Small intestine (tissue), 7 donors: ENCODE results near the gene FBXO4. TPM values are rescaled to one million over a fixed set of nuclear protein-coding genes. Genes with fewer than 3 reads are reported as not detected.

Experiments used
- DNase-seq, 2 donors: peaks; one replicate each; pipeline versions ENCODE4 v3.0.0 to v3.0.0-alpha.2; 2013
- FAIRE-seq: peaks from 2 replicates; lab custom pipeline; 2012; peaks lifted over from hg19 to GRCh38; lab: Jason Lieb, UNC
- H3K27ac ChIP-seq, 3 donors: one replicate each; pipeline ENCODE4 v1.5.1; 2013; ENCODE audit warnings: low read length in 2 of 3, mild to moderate bottlenecking in 2 of 3, control low read depth in 1 of 3, inconsistent platforms in 1 of 3, low read depth in 1 of 3, moderate library complexity in 1 of 3
- H3K27me3 ChIP-seq, 3 donors: one replicate each; pipeline ENCODE4 v1.6.1; 2013; ENCODE audit warnings: low read length in 3 of 3, inconsistent platforms in 1 of 3; ENCODE audit not compliant: control insufficient read depth in 3 of 3, insufficient read depth in 3 of 3
- H3K36me3 ChIP-seq, 3 donors: one replicate each; pipeline ENCODE4 v1.6.1; 2013; ENCODE audit warnings: low read length in 3 of 3, inconsistent platforms in 1 of 3, low read depth in 1 of 3, mild to moderate bottlenecking in 1 of 3, moderate library complexity in 1 of 3; ENCODE audit not compliant: control insufficient read depth in 3 of 3, insufficient read depth in 2 of 3
- H3K4me1 ChIP-seq, 3 donors: one replicate each; pipeline ENCODE4 v1.6.1; 2013; ENCODE audit warnings: low read length in 2 of 3, inconsistent platforms in 1 of 3, low read depth in 1 of 3, mild to moderate bottlenecking in 1 of 3, moderate library complexity in 1 of 3; ENCODE audit not compliant: control insufficient read depth in 3 of 3, insufficient read depth in 2 of 3
- H3K4me3 ChIP-seq, 3 donors: one replicate each; pipeline ENCODE4 v1.5.1; 2013; ENCODE audit warnings: low read length in 3 of 3, control low read depth in 1 of 3, inconsistent platforms in 1 of 3, low read depth in 1 of 3, mild to moderate bottlenecking in 1 of 3, moderate library complexity in 1 of 3
- H3K9me3 ChIP-seq, 2 donors: one replicate each; pipeline ENCODE4 v1.6.1; 2013; ENCODE audit warnings: low read depth in 1 of 2, low read length in 1 of 2; ENCODE audit not compliant: control insufficient read depth in 2 of 2, insufficient read depth in 1 of 2
- WGBS, 3 donors: extraction: QIAGEN DNeasy Blood & Tissue Kit; methylation state at CpG; one replicate each; pipeline ENCODE4 v1.1.7; 2013; 5-methylcytosine and 5-hydroxymethylcytosine counted together
- polyA plus RNA-seq, 4 donors: library from polyadenylated mRNA; stranded (reverse) in 3 of 4; unstranded in 1 of 4; fragments of 200-250 nt in 3 of 4; fragments of 120-200 nt in 1 of 4; gene quantifications; one replicate each; pipeline versions ENCODE4 v1.2.1 to v1.2.3, GENCODE V29; 2013
- donor health status: healthy with polysubstance abuse.
- donor health status: control.
- donor health status: control.
- donor health status: Bipolar disorder and iron deficiency.
- donor health status: healthy.

Gene FBXO4
- polyA plus RNA-seq, 4 donors: 11.1 to 18.1 (median 14.3) TPM

DNA sequence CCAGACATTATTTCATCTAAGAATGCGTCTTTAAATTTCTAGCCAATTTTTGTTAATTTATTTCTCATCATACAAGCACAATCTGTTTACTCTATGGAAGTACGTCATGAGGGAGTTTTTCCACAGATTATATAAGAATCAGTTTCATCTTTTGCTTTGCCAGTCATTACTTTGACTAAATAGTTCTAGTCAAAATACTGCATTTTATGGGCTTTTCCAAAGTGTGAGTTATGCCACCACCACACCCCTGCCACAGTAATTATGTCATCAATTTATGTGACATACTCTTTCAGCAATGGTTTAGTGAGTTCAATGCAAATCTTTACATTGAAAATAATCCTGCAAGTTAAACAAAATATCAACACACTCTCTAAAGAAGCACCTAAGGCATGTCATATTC lies 18.9 kb upstream of the FBXO4 start:
- peaks cover 2 to 6% (median 4%) of the 10 kb centered on the region in 3 donors for H3K36me3 ChIP-seq
- 81 to 95% (median 91%) methylated on average over 2 of the region's 2 CpGs for WGBS, 3 donors
- H3K27ac ChIP-seq: no peak overlapping the region
- no peaks in the 10 kb centered on the region for H3K27me3 ChIP-seq
- no peak overlapping the region for H3K4me3 ChIP-seq
- no peak for FAIRE-seq
- no peak for DNase-seq
- no peaks in the 10 kb centered on the region for H3K9me3 ChIP-seq
- H3K4me1 ChIP-seq: peaks cover 0 to 5% (median 4%) of the 10 kb centered on the region in 3 donors

- no peak overlapping the region for H3K4me3 ChIP-seq
- no peaks in the 10 kb centered on the region for H3K27me3 ChIP-seq
- H3K9me3 ChIP-seq: no peaks in the 10 kb centered on the region
- FAIRE-seq (no peak), DNase-seq (no peak)
- no peak overlapping the region for H3K27ac ChIP-seq
- WGBS, 3 donors: 89 to 92% (median 92%) methylated on average over 4 of the region's 4 CpGs
- H3K36me3 ChIP-seq: peaks cover 2 to 14% (median 4%) of the 10 kb centered on the region in 3 donors
- peaks cover 0 to 5% (median under 1%) of the 10 kb centered on the region in 3 donors for H3K4me1 ChIP-seq
These were observed 16.6 kb upstream of the FBXO4 start for GRCh38 chr5:41908374-41909079.

- H3K4me3 ChIP-seq: no peak overlapping the region
- no peak for FAIRE-seq
- H3K27me3 ChIP-seq: no peaks in the 10 kb centered on the region
- H3K36me3 ChIP-seq: peaks cover 4 to 16% (median 7%) of the 10 kb centered on the region in 3 donors
- H3K9me3 ChIP-seq: no peaks in the 10 kb centered on the region
- no peaks in the 10 kb centered on the region for H3K4me1 ChIP-seq
- WGBS, 3 donors: 73 to 89% (median 78%) methylated on average over 2 of the region's 2 CpGs
- H3K27ac ChIP-seq: no peak overlapping the region
- no peak for DNase-seq
These were observed 7.0 kb upstream of the FBXO4 start for GRCh38 chr5:41918105-41918504.

DNA sequence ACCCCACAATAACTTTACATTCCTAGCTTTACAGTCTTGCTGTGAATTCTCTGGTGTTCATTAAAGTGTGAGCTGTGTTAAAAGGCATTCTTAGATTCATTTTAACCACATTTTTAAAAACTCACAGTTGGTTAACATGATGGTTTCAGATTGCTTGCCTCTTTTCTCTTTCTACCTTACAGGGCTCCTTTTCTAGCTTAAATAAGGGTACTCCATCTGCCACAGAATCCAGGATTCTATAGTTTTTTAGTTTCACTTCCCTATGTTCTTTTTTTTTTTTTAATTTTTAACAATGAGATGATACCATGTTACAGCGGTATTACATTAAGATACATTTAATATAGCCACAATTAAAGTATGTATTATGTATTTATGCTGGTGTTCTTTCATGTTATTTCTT lies 3.9 kb upstream of the FBXO4 start:
- FAIRE-seq (no peak), DNase-seq (no peak)
- 93 to 100% (median 97%) methylated on average over 1 of the region's 1 CpG for WGBS, 3 donors
- Histone ChIP-seq H3K36me3 (peaks cover 2 to 10% (median 4%) of the 10 kb centered on the region in 3 donors), H3K4me1 (peaks cover 0 to 5% (median 0%) of the 10 kb centered on the region in 3 donors), H3K9me3 (no peaks in the 10 kb centered on the region), H3K27ac (no peak overlapping the region), H3K27me3 (no peaks in the 10 kb centered on the region), H3K4me3 (no peak overlapping the region)

DNA sequence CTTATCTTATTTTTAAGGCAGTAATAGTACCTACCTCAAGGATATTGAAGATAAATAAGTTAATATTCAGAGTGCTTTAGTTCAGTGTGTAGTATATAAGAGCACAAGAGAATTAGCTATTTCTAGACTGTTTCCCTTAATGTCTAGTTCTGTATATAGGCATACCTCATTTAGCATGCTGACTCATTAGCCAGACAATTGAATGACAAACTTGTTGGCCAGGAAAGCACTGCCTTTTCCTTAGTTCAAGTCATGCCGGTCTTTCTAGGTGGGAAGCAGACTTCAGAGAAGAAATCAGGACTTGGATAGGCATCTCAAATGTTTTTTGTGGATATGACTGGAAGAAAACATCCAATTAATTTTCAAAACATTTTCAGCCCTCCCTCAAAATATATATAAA lies 3.2 kb upstream of the FBXO4 start:
- Histone ChIP-seq H3K27me3 (no peaks in the 10 kb centered on the region), H3K4me3 (no peak overlapping the region), H3K9me3 (no peaks in the 10 kb centered on the region), H3K36me3 (peaks cover 2 to 10% (median 4%) of the 10 kb centered on the region in 3 donors), H3K27ac (no peak overlapping the region), H3K4me1 (peaks cover 0 to 5% (median 0%) of the 10 kb centered on the region in 3 donors)
- 81 to 96% (median 93%) methylated on average over 1 of the region's 1 CpG for WGBS, 3 donors
- FAIRE-seq: no peak
- no peak for DNase-seq

- no peak for FAIRE-seq
- no peaks in the 10 kb centered on the region for H3K27me3 ChIP-seq
- H3K4me1 ChIP-seq: peaks cover 0 to 5% (median 0%) of the 10 kb centered on the region in 3 donors
- H3K9me3 ChIP-seq: no peaks in the 10 kb centered on the region
- H3K27ac ChIP-seq: peak overlapping the region; percentile 90 to 99 (median 91)
- WGBS, 3 donors: 59 to 70% (median 69%) methylated on average over 4 of the region's 4 CpGs
- peaks cover 0 to 6% (median 4%) of the 10 kb centered on the region in 3 donors for H3K36me3 ChIP-seq
- peak overlapping the region in 2 of 3 donors; percentile 80 to 94 for H3K4me3 ChIP-seq
- DNase-seq: no peak
These were observed 582 bp upstream of the FBXO4 start for GRCh38 chr5:41924526-41924871.

- no peak for FAIRE-seq
- WGBS, 3 donors: 0 to 2% (median 1%) methylated on average over 16 to 18 of the region's 18 CpGs
- peaks cover 0 to 4% (median 3%) of the 10 kb centered on the region in 3 donors for H3K36me3 ChIP-seq
- H3K4me3 ChIP-seq: peak overlapping the region; percentile 79 to 94 (median 80)
- H3K27me3 ChIP-seq: no peaks in the 10 kb centered on the region
- peaks cover 0 to 5% (median 0%) of the 10 kb centered on the region in 3 donors for H3K4me1 ChIP-seq
- H3K9me3 ChIP-seq: no peaks in the 10 kb centered on the region
- H3K27ac ChIP-seq: peak overlapping the region; percentile 90 to 99 (median 91)
- DNase-seq: peak in 1 of 2 donors; percentile 51
These were observed 472 bp downstream of the FBXO4 start for GRCh38 chr5:41925555-41925951.

DNA sequence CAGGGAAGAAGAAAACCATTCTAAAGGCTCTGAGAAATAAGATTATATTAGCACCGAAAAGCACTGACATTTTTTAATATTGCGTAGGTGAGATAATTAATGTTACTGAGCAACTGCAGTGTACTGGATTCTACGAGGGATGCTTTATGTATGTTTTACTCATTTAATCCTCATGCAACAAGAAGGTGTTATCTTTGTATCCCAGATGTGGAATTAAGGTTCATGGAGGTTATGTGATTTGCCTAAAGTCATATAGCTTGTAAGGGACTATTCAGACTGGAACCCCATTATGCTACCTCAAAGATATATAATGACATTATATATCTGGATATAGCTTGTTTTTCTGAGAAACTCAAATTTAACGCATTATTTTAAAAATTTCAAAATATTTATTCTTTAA lies 2.5 kb downstream of the FBXO4 start:
- no peak for DNase-seq
- no peak for FAIRE-seq
- 94 to 95% (median 95%) methylated on average over 4 of the region's 4 CpGs for WGBS, 3 donors
- no peaks in the 10 kb centered on the region for H3K36me3 ChIP-seq
- H3K27me3 ChIP-seq: no peaks in the 10 kb centered on the region
- no peak overlapping the region for H3K4me3 ChIP-seq
- H3K27ac ChIP-seq: no peak overlapping the region
- H3K9me3 ChIP-seq: no peaks in the 10 kb centered on the region
- peaks cover 0 to 5% (median 0%) of the 10 kb centered on the region in 3 donors for H3K4me1 ChIP-seq
